A673 (cell line): ENCODE results near the gene OR6C70. TPM values are rescaled to one million over a fixed set of nuclear protein-coding genes. Genes with fewer than 3 reads are reported as not detected.

Source experiments
- Bru-seq: library from RNA; stranded (reverse); fragments of 400-500 nt; gene quantifications from one replicate; lab custom pipeline; 2021; lab: Mats Ljungman, UMichigan
- BruChase-seq, 2 experiments: library from RNA; stranded (reverse); fragments of 400-500 nt; gene quantifications; one replicate each; lab custom pipeline; 2021; lab: Mats Ljungman, UMichigan
- BruUV-seq: library from RNA; stranded (reverse); fragments of 400-500 nt; replicated peaks from 2 replicates; lab custom pipeline; 2021; lab: Mats Ljungman, UMichigan
- CTCF ChIA-PET: fragments of 300-600 bp; sonication (Branson Sonifier 250); formaldehyde crosslinking; loops from one replicate; lab custom pipeline; 2022; ENCODE audit warnings: antibody characterized with exemption; lab: Charles Lee
- POLR2A ChIA-PET: fragments of 300-600 bp; sonication (Branson Sonifier 250); formaldehyde crosslinking; loops from one replicate; lab custom pipeline; 2022; ENCODE audit warnings: antibody characterized with exemption; ENCODE audit not compliant: low non-redundant PET; lab: Charles Lee
- DNase-seq: peaks from one replicate; pipeline ENCODE4 v3.0.0-alpha.2; 2015; ENCODE audit warnings: low spot score
- H3K27ac ChIP-seq: fragments of 200-600 bp; sonication (generic); 2 replicates; pipeline ENCODE4 v1.5.1; 2016; ENCODE audit warnings: mixed run types, low read depth, mild to moderate bottlenecking, mixed read lengths, antibody characterized with exemption, low read length; ENCODE audit not compliant: poor library complexity, severe bottlenecking
- H3K27me3 ChIP-seq: fragments of 200-600 bp; sonication (generic); replicated peaks from 2 replicates; pipeline ENCODE4 v1.6.1; 2017; ENCODE audit warnings: mixed run types, low read depth, mild to moderate bottlenecking, mixed read lengths, antibody characterized with exemption, low read length; ENCODE audit not compliant: insufficient read depth, poor library complexity
- H3K36me3 ChIP-seq: fragments of 200-600 bp; sonication (generic); 2 replicates; pipeline ENCODE4 v1.6.1; 2016; ENCODE audit warnings: mixed run types, mild to moderate bottlenecking, mixed read lengths, antibody characterized with exemption, low read length; ENCODE audit not compliant: insufficient read depth, poor library complexity, severe bottlenecking
- H3K4me1 ChIP-seq: fragments of 200-600 bp; sonication (generic); 2 replicates; pipeline ENCODE4 v1.6.1; 2017; ENCODE audit warnings: mixed run types, mild to moderate bottlenecking, mixed read lengths, antibody characterized with exemption, low read length; ENCODE audit not compliant: insufficient read depth, poor library complexity, severe bottlenecking
- H3K4me3 ChIP-seq: fragments of 200-600 bp; sonication (generic); 2 replicates; pipeline ENCODE4 v1.5.1; 2016; ENCODE audit warnings: low read depth, mixed run types, mild to moderate bottlenecking, mixed read lengths, low read length; ENCODE audit not compliant: poor library complexity, severe bottlenecking
- H3K9me3 ChIP-seq: fragments of 200-600 bp; sonication (generic); 2 replicates; pipeline ENCODE4 v1.6.1; 2016; ENCODE audit warnings: mixed run types, low read depth, mild to moderate bottlenecking, mixed read lengths, antibody characterized with exemption, low read length; ENCODE audit not compliant: poor library complexity, severe bottlenecking
- EZH2 ChIP-seq: fragments of 200-600 bp; sonication (generic); IDR thresholded peaks from 2 replicates; pipeline ENCODE4 v1.6.1; 2017; ENCODE audit warnings: borderline replicate concordance, low read depth, mild to moderate bottlenecking, mixed read lengths, antibody characterized with exemption, low read length; ENCODE audit not compliant: poor library complexity, severe bottlenecking
- intact Hi-C: fragments of 100-400 bp; cut with micrococcal nuclease; formaldehyde crosslinking; loops from one replicate; pipeline ENCODE4 v1.10.0; 2022; ENCODE audit not compliant: unreplicated experiment
- long read RNA-seq: library from polyadenylated mRNA; stranded (forward); transcript quantifications from one replicate; pipeline ENCODE4 v2.0.0, GENCODE V29; 2022
- total RNA-seq: library from RNA; stranded (reverse); gene quantifications from 2 replicates; pipeline ENCODE4 v1.2.3, GENCODE V29; 2021
- TF ChIP-seq, protein P1 (sequence below): fragments of 300-800, 200-600 bp; sonication (generic); conservative IDR thresholded peaks from 2 replicates; pipeline ENCODE4 v1.5.1; 2017; ENCODE audit warnings: low read depth, mild to moderate bottlenecking, antibody characterized with exemption, low read length, moderate library complexity, mixed read lengths

Gene OR6C70
- total RNA-seq (not detected in 2 replicates), Bru-seq, nascent RNA (not detected), BruChase-seq, experiment 1, labeled RNA remaining after a 2-hour chase (not detected), BruChase-seq, experiment 2, labeled RNA remaining after a 6-hour chase (not detected)
- long read RNA-seq = 0 reads

DNA sequence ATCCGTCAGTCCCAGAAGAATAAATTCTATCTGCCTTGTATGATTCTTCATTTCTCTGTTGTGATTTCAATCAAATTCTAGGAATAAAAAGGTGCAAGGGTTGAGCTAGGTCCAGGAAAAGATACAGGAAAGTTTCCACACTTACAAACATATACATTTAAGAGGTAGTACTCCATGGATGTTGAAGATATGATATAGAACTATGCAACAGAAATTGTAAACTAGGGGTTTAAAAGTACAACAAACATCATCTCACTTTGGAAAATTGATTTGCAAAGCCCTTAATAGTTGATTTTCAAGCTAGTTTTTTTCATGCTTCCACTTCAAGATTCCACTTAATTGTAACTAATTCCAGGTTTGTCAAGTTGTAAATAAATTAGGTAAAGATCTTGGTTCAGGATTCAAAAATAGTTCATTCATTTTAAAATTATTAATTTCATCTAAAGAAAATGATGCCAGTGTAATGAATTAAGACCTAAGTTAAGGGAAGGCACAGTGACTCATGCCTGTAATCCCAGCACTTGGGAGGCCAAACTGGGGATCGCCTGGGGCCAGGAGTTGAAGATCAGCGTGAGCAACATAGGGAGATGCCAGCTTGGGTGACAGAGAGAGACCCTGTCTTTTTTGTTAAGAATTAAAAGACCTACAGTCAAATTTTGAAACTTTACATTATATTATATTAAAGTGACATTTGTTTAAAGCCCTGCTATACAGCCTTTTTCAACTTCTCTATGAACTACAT, at the start of gene OR6C70:
OR6C70 (minus strand) TSS at position 51 of the 742 bp plus-strand sequence; CDS start at position 51, 0 bp downstream.
- Histone ChIP-seq H3K27ac (no peak within 1 kb of the TSS), H3K27me3 (peaks cover 66% of the 10 kb centered on the region), H3K4me1 (no peaks in the 10 kb centered on the region), H3K4me3 (no peak within 1 kb of the TSS), H3K9me3 (no peaks in the 10 kb centered on the region), H3K36me3 (no peaks in the 10 kb centered on the region)
- no TSS peak for BruUV-seq
- ChIA-PET CTCF (no interaction called here), POLR2A (no interaction called here)
- TF ChIP-seq, protein P1, sequence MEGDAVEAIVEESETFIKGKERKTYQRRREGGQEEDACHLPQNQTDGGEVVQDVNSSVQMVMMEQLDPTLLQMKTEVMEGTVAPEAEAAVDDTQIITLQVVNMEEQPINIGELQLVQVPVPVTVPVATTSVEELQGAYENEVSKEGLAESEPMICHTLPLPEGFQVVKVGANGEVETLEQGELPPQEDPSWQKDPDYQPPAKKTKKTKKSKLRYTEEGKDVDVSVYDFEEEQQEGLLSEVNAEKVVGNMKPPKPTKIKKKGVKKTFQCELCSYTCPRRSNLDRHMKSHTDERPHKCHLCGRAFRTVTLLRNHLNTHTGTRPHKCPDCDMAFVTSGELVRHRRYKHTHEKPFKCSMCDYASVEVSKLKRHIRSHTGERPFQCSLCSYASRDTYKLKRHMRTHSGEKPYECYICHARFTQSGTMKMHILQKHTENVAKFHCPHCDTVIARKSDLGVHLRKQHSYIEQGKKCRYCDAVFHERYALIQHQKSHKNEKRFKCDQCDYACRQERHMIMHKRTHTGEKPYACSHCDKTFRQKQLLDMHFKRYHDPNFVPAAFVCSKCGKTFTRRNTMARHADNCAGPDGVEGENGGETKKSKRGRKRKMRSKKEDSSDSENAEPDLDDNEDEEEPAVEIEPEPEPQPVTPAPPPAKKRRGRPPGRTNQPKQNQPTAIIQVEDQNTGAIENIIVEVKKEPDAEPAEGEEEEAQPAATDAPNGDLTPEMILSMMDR = no peak
- no peak for TF ChIP-seq EZH2
- no peak for DNase-seq
- intact Hi-C loops = no loop called here

DNA sequence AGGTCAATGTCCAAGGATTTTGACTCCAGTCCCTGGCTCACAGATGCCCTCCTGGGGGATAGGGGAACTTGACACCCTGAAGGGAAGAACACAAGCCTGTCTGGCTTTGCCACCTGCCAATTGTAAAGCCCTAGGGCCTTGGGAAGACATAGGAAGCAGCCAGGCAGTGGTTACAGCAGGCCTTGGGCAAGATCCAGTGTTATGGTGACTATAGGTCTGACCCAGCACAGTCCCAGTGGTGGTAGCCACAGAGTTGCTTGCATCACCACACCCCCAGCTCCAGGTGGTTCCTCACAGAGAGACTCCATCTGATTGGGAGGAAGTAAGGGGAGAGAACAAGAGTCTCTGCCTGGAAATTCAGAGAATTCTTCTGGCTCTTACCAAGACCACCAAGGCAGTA, 46.5 kb upstream of the OR6C70 start:
- no TSS peak for BruUV-seq

DNA sequence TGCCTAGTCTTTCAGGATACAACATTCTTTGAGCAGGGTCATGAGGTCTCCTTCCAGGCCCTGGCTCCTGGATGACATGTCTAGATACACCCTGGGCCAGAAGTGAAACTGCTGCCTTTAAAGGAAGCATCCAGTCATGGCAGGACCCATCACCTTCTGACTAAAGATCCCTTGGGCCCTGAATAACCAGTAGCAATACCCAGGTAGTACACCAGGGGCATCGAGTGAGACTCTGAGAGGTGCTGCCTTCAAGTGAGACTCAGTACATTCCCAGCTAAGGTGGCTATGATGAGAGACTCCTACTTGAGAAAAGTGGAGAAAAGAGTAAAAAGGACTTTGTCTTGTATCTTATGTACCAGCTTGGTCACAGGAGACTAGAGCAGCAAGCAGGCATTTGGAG, 45.8 kb upstream of the OR6C70 start:
- Histone ChIP-seq H3K36me3 (no peaks in the 10 kb centered on the region), H3K4me1 (no peaks in the 10 kb centered on the region), H3K4me3 (no peak overlapping the region), H3K27ac (no peak overlapping the region), H3K9me3 (no peaks in the 10 kb centered on the region), H3K27me3 (no peaks in the 10 kb centered on the region)
- DNase-seq = no peak
- CTCF ChIA-PET = no interaction called here
- intact Hi-C loops = no loop called here
- POLR2A ChIA-PET = no interaction called here
- no TSS peak for BruUV-seq
- TF ChIP-seq EZH2 = no peak
- TF ChIP-seq, protein P1 = no peak

More for the DNA sequence above, 46.5 kb upstream of the OR6C70 start:
- intact Hi-C loops = no loop called here
- Histone ChIP-seq H3K27ac (no peak overlapping the region), H3K36me3 (no peaks in the 10 kb centered on the region), H3K27me3 (no peaks in the 10 kb centered on the region), H3K9me3 (no peaks in the 10 kb centered on the region), H3K4me3 (no peak overlapping the region), H3K4me1 (no peaks in the 10 kb centered on the region)
- TF ChIP-seq EZH2 = no peak
- TF ChIP-seq, protein P1 = no peak
- no peak for DNase-seq
- ChIA-PET POLR2A (no interaction called here), CTCF (no interaction called here)
